GM18519 (cell line): Measurements from ENCODE around the gene CLEC4M.
"Not testable (repeated sequence)": the region's sequence is repeated elsewhere in the genome, so short reads cannot be mapped to it uniquely, and the experiment has no call there.

Source experiments
- ATAC-seq: cut with Tn5 transposase; IDR thresholded peaks from one replicate; pipeline ENCODE4 v1.9.1; 2021; ENCODE audit warnings: mild to moderate bottlenecking, moderate library complexity; ENCODE audit not compliant: unreplicated experiment, low FRiP score

The CLEC4M gene

GRCh38 chr19:7799640-7800355 lies 36.8 kb downstream of the CLEC4M start:
- no peak for ATAC-seq

GRCh38 chr19:7801020-7801570 lies 38.1 kb downstream of the CLEC4M start:
- ATAC-seq, result no peak

DNA sequence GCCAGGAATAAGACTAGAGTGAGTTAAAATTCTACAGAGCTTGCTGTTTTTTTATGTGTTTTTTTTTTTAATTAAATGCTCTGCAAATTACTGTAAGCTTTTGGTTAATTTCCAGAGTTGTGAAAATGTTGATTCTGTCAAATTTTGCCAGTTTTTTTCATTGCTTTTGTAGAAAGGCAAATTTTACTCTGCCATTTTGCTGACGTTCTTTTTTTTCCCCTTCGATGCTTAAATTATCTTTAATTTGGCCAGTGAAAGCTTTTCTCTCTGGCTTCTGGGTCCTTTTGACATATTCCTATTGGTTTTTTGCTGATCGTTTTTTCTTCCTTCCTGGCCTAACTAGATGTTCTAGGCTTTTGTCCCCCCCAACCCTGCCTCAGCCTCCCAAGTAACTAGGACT lies 43.2 kb downstream of the CLEC4M start:
- ATAC-seq, result no peak

DNA sequence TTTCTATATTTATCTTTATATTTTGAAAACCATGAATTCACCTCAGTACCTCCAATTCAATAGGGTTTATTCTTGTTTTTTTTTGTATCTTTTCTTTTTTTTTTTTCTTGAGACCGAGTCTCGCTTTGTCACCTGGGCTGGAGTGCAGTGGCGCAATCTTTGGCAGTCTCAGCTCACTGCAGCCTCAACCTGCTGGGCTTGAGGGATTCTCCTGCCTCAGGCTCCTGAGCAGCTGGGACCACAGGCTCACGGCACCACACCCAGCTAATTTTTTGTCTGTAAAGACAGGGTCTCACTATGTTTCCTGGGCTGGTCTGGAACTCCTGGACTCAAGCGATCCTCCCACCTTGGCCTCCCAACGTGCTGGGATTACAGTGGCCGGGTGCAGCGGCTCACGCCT lies 43.8 kb downstream of the CLEC4M start:
- ATAC-seq, result no peak

DNA sequence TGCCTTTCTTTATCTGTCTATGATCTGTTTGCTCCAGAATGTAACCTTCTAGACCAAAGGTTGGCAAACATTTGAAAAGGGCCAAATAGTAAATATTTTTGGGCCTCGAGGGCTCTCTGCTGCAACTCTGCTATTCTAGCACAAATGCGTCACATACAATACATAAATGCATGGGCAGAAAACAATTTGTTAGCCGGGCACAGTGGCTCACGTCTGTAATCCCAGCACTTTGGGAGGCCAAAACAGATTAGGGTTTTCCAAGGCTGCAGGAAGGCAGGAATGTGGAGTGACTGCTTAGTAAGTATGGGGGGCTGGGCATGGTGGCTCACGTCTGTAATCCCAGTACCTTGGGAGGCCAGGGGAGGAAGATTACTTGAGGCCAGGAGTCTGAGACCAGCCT lies 45.1 kb downstream of the CLEC4M start:
- ATAC-seq, result no peak

DNA sequence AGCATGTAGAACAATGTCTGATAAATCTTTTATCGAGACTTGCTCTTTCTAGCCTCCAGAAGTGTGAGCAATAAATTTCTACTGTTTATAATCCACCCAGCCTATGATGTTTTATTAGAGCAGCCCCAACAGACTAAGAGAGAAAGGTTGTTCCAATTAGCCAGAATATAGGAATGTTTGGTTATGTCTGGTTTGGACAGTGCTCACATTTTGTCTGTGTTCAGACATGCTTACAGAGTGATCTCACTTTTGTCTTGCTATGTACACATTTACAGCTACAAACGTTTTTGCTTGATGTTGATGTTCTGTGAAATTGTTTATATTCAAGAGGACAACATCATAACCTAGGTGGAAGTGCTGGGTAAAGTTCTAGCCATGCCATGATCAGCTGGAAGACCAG lies 48.9 kb downstream of the CLEC4M start:
- ATAC-seq, result no peak

- ATAC-seq, result no peak
Observed at GRCh38 chr19:7815325-7815724, 52.3 kb downstream of the CLEC4M start.

DNA sequence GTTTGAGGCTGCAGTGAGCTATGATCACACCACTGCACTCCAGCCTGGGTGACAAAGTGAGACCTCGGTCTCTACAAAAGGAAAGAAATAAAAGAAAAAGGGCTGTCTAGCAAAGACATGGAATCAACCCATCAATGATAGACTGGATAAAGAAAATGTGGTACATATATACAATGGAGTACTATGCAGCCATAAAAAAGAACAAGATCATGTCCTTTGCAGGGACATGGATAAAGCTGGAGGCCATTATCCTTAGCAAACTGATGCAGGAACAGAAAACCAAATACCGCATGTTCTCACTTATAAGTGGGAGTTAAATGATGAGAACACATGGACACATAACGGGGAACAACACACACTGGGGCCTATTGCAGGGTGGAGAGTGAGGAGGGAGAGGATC lies 53.0 kb downstream of the CLEC4M start:
- not testable (repeated sequence) for ATAC-seq

DNA sequence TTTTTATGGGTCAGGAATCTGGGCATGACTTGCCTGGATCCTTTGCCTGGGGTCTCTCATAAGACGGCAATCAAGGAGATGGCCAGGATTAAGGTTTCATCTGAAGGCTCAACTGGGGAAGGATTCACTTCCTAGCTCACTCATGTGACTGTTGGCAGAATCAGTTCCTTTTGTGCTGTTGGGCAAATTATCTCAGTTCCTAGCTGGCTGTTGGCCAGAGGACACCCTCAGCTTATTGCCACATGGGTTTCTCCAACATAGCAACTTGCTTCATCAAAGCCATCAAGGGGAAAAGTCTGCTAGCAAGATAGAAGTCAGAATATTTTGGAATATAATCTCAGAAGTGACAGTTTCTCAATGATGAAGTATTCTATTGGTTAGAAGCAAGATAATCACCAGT lies 54.8 kb downstream of the CLEC4M start:
- no peak for ATAC-seq

GRCh38 chr19:7818806-7819205 lies 55.8 kb downstream of the CLEC4M start:
- no peak for ATAC-seq
